ENCODE data around the gene CLN3. TPM values are rescaled to one million over a fixed set of nuclear protein-coding genes. Genes with fewer than 3 reads are reported as not detected.
A peak's percentile ranks its signal among the peaks of the same experiment; 100 is the strongest.

Gene CLN3
- total RNA-seq, 4 donors from 2014 or later: 80.2 to 294 (median 154) TPM

GRCh38 chr16:28495795-28496749 is 4.2 kb upstream of the CLN3 start:
- in situ Hi-C loops (cut with MboI; ENCODE audit: low pct_ligation_motif_present in 1 of 4, low pct_unique_long_range_greater_than_20kb in 1 of 4, low sequenced_read_pairs in 3 of 4): no loop called here
- H3K4me3 ChIP-seq: peak overlapping the region in 3 of 4 donors; percentile 33 to 61 (median 43)
- H3K27me3 ChIP-seq: no peaks in the 10 kb centered on the region
- DNase-seq: no peak
- peak overlapping the region; percentile 89 to 98 (median 95) for H3K27ac ChIP-seq
- peaks cover 0 to 47% (median 35%) of the 10 kb centered on the region in 4 donors for H3K4me1 ChIP-seq
- WGBS, 2 donors (ENCODE audit: low coverage in 1 of 2): 68 to 77% methylated on average over 4 to 20 of the region's 20 CpGs
- intact Hi-C loops (cut with DNase I; ENCODE audit: low total_unique reads): no loop called here
- no peaks in the 10 kb centered on the region for H3K9me3 ChIP-seq
- no peak for TF ChIP-seq POLR2AphosphoS5 (IDR thresholded peaks at IDR 0.05)
- no peak for TF ChIP-seq POLR2A (IDR thresholded peaks at IDR 0.05)
- TF ChIP-seq, protein P1, sequence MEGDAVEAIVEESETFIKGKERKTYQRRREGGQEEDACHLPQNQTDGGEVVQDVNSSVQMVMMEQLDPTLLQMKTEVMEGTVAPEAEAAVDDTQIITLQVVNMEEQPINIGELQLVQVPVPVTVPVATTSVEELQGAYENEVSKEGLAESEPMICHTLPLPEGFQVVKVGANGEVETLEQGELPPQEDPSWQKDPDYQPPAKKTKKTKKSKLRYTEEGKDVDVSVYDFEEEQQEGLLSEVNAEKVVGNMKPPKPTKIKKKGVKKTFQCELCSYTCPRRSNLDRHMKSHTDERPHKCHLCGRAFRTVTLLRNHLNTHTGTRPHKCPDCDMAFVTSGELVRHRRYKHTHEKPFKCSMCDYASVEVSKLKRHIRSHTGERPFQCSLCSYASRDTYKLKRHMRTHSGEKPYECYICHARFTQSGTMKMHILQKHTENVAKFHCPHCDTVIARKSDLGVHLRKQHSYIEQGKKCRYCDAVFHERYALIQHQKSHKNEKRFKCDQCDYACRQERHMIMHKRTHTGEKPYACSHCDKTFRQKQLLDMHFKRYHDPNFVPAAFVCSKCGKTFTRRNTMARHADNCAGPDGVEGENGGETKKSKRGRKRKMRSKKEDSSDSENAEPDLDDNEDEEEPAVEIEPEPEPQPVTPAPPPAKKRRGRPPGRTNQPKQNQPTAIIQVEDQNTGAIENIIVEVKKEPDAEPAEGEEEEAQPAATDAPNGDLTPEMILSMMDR (IDR thresholded peaks at IDR 0.05): no peak
- no peak for TF ChIP-seq EP300 (IDR thresholded peaks at IDR 0.05; ENCODE audit: low read depth)
- no peaks in the 10 kb centered on the region for H3K36me3 ChIP-seq

DNA sequence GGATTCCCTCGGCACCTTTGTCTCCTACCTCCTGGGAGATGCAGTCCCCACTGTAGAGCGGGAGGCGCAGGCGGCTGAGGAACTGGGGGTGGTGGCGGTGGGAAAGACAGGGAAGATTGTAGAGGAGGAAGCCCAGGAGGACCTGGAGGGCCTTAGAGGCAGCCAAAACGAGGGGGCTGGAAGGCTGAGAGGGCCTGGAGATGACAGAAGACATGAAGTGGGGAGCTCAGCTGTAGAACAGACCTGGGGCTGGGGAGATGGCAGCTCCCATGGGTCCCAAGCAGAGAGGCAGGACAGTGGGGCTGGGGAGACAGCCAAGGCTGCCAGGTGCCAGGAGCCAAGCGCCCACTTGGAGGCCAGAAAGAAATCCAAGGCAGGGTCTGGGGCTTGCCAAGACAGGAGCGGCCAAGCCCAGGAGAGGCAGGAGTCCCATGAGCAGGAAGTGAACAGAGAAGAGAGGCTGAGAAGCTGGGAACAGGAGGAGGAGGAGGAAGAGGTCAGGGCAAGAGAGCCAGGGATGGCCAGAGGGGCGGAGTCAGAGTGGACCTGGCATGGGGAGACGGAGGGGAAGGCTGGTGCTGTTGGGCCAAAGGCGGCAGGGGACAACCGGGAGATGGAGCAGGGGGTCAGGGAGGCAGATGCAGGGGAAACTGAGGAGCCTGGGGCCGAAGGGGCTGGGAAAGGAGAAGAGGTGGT is 3.4 kb upstream of the CLN3 start:
- Histone ChIP-seq H3K4me3 (peak overlapping the region in 3 of 4 donors; percentile 33 to 61 (median 43)), H3K4me1 (peaks cover 5 to 55% (median 39%) of the 10 kb centered on the region in 4 donors), H3K36me3 (no peaks in the 10 kb centered on the region), H3K27me3 (no peaks in the 10 kb centered on the region), H3K9me3 (no peaks in the 10 kb centered on the region), H3K27ac (peak overlapping the region; percentile 89 to 98 (median 95))
- 34 to 50% methylated on average over 7 to 13 of the region's 13 CpGs for WGBS, 2 donors (ENCODE audit: low coverage in 1 of 2)
- intact Hi-C loops (cut with DNase I; ENCODE audit: low total_unique reads) (no loop called here), in situ Hi-C loops (cut with MboI; ENCODE audit: low pct_ligation_motif_present in 1 of 4, low pct_unique_long_range_greater_than_20kb in 1 of 4, low sequenced_read_pairs in 3 of 4) (no loop called here)
- TF ChIP-seq POLR2AphosphoS5 (IDR thresholded peaks at IDR 0.05): peak in 1 of 3 donors; percentile 49
- no peak for TF ChIP-seq EP300 (IDR thresholded peaks at IDR 0.05; ENCODE audit: low read depth)
- TF ChIP-seq POLR2A (IDR thresholded peaks at IDR 0.05): peak; percentile 47
- DNase-seq: peak; percentile 63

GRCh38 chr16:28494121-28494851 is 2.4 kb upstream of the CLN3 start, which contains the start of gene APOBR:
Gene APOBR, plus strand, starts transcription at chr16:28494643. Its CDS starts 39 bp downstream, at chr16:28494682.
- 31 to 46% methylated on average over 4 to 12 of the region's 12 CpGs for WGBS, 2 donors (ENCODE audit: low coverage in 1 of 2)
- Histone ChIP-seq H3K4me3 (peak within 1 kb of the TSS in 3 of 4 donors; percentile 33 to 61 (median 43)), H3K27ac (peak within 1 kb of the TSS; percentile 89 to 98 (median 95)), H3K4me1 (peaks cover 5 to 65% (median 39%) of the 10 kb centered on the region in 4 donors), H3K9me3 (no peaks in the 10 kb centered on the region), H3K36me3 (peaks cover 0 to 3% (median 1%) of the 10 kb centered on the region in 4 donors), H3K27me3 (no peaks in the 10 kb centered on the region)
- intact Hi-C loops (cut with DNase I; ENCODE audit: low total_unique reads): no loop called here
- in situ Hi-C loops (cut with MboI; ENCODE audit: low pct_ligation_motif_present in 1 of 4, low pct_unique_long_range_greater_than_20kb in 1 of 4, low sequenced_read_pairs in 3 of 4): no loop called here
- DNase-seq: peak; percentile 75
- no peak for TF ChIP-seq EP300 (IDR thresholded peaks at IDR 0.05; ENCODE audit: low read depth)
- TF ChIP-seq, protein P1 (IDR thresholded peaks at IDR 0.05): no peak
- peak; percentile 48 for TF ChIP-seq POLR2A (IDR thresholded peaks at IDR 0.05)
- peak; percentile 22 to 47 (median 23) for TF ChIP-seq POLR2AphosphoS5 (IDR thresholded peaks at IDR 0.05)

GRCh38 chr16:28492511-28492910 is 637 bp upstream of the CLN3 start:
- TF ChIP-seq POLR2AphosphoS5 (IDR thresholded peaks at IDR 0.05) (no peak), EP300 (IDR thresholded peaks at IDR 0.05; ENCODE audit: low read depth) (no peak), POLR2A (IDR thresholded peaks at IDR 0.05) (no peak)
- TF ChIP-seq, protein P1 (IDR thresholded peaks at IDR 0.05): no peak
- no peak for DNase-seq
- in situ Hi-C loops (cut with MboI; ENCODE audit: low pct_ligation_motif_present in 1 of 4, low pct_unique_long_range_greater_than_20kb in 1 of 4, low sequenced_read_pairs in 3 of 4) (no loop called here), intact Hi-C loops (cut with DNase I; ENCODE audit: low total_unique reads) (no loop called here)
- Histone ChIP-seq H3K4me3 (peak overlapping the region in 2 of 4 donors; percentile 80 to 100), H3K27ac (peak overlapping the region; percentile 89 to 98 (median 95)), H3K9me3 (no peaks in the 10 kb centered on the region), H3K4me1 (peaks cover 5 to 73% (median 39%) of the 10 kb centered on the region in 4 donors), H3K36me3 (peaks cover 0 to 15% (median 7%) of the 10 kb centered on the region in 4 donors), H3K27me3 (no peaks in the 10 kb centered on the region)
- WGBS, 2 donors (ENCODE audit: low coverage in 1 of 2): 41 to 52% methylated on average over 2 to 4 of the region's 4 CpGs
